Neural cell (in vitro differentiated cells): ENCODE measurements around the gene ANXA9. TPM values are rescaled to one million over a fixed set of nuclear protein-coding genes. Genes with fewer than 3 reads are reported as not detected.
A peak's percentile ranks its signal among the peaks of the same experiment; 100 is the strongest.

Source experiments
- H2AFZ ChIP-seq: fragments of 200-600, 300-800 bp; sonication (generic), shearing (Covaris generic); 2 replicates; pipeline ENCODE4 v1.6.0; 2014; ENCODE audit warnings: low read depth, mild to moderate bottlenecking, antibody characterized with exemption, low read length, moderate library complexity
- H3F3A ChIP-seq: fragments of 200-600 bp; shearing (Covaris generic); 2 replicates; pipeline ENCODE4 v1.6.1; 2016; ENCODE audit warnings: mild to moderate bottlenecking, moderate library complexity, mixed read lengths, antibody characterized with exemption, low read length; ENCODE audit not compliant: insufficient read depth, poor library complexity, severe bottlenecking
- H3K27ac ChIP-seq: fragments of 200-600, 300-800 bp; sonication (generic), shearing (Covaris generic); 2 replicates; pipeline ENCODE4 v1.5.1; 2014; ENCODE audit warnings: mild to moderate bottlenecking, low read length, moderate library complexity
- H3K27me3 ChIP-seq: fragments of 300-800, 200-600 bp; sonication (generic), shearing (Covaris generic); 2 replicates; pipeline ENCODE4 v1.6.0; 2014; ENCODE audit warnings: mild to moderate bottlenecking, low read depth, low read length, moderate library complexity; ENCODE audit not compliant: insufficient read depth
- H3K36me3 ChIP-seq: fragments of 300-800, 200-600 bp; sonication (generic), shearing (Covaris generic); 2 replicates; pipeline ENCODE4 v1.5.1; 2014; ENCODE audit warnings: mild to moderate bottlenecking, antibody characterized with exemption, low read length, moderate library complexity; ENCODE audit not compliant: insufficient read depth
- H3K4me2 ChIP-seq: fragments of 300-800, 200-600 bp; sonication (generic), shearing (Covaris generic); 2 replicates; pipeline ENCODE4 v1.6.0; 2014; ENCODE audit warnings: mild to moderate bottlenecking, low read length
- H3K4me3 ChIP-seq: fragments of 300-800, 200-600 bp; sonication (generic), shearing (Covaris generic); 2 replicates; pipeline ENCODE4 v1.5.1; 2014; ENCODE audit warnings: mild to moderate bottlenecking, low read length, moderate library complexity
- H3K79me2 ChIP-seq: fragments of 200-600 bp; shearing (Covaris generic); replicated peaks from 2 replicates; pipeline ENCODE4 v1.6.0; 2014; ENCODE audit warnings: mild to moderate bottlenecking, low read length, moderate library complexity; ENCODE audit not compliant: insufficient read depth
- H3K9ac ChIP-seq: fragments of 300-800, 200-600 bp; sonication (generic), shearing (Covaris generic); 2 replicates; pipeline ENCODE4 v1.6.1; 2016; ENCODE audit warnings: mild to moderate bottlenecking, low read length, mixed read lengths
- H3K9me2 ChIP-seq: fragments of 200-600 bp; shearing (Covaris generic); 2 replicates; pipeline ENCODE4 v1.6.1; 2016; ENCODE audit warnings: mild to moderate bottlenecking, low read length, mixed read lengths; ENCODE audit not compliant: insufficient read depth
- H3K9me3 ChIP-seq: fragments of 200-600, 300-800 bp; sonication (generic), shearing (Covaris generic); 2 replicates; pipeline ENCODE4 v1.6.1; 2016; ENCODE audit warnings: mild to moderate bottlenecking, mixed run types, low read length, moderate library complexity, mixed read lengths
- H4K20me1 ChIP-seq: fragments of 200-600 bp; shearing (Covaris generic); 2 replicates; pipeline ENCODE4 v1.6.1; 2016; ENCODE audit warnings: mild to moderate bottlenecking, mixed run types; ENCODE audit not compliant: insufficient read depth
- CTCF ChIP-seq: fragments of 450-650 bp; IDR thresholded peaks from 2 replicates; pipeline ENCODE4 v1.5.1; 2014; ENCODE audit warnings: antibody characterized with exemption, mild to moderate bottlenecking, moderate library complexity; ENCODE audit not compliant: poor library complexity, severe bottlenecking
- EP300 ChIP-seq: fragments of 450-650 bp; conservative IDR thresholded peaks from 2 replicates; pipeline ENCODE4 v1.6.1; 2014; ENCODE audit warnings: antibody characterized with exemption, mild to moderate bottlenecking, moderate library complexity; ENCODE audit not compliant: poor library complexity, severe bottlenecking
- EZH2 ChIP-seq: fragments of 200-600, 300-800 bp; shearing (Covaris generic), sonication (generic); IDR thresholded peaks from 2 replicates; pipeline ENCODE4 v1.6.1; 2014; ENCODE audit warnings: antibody characterized with exemption, low read length, borderline replicate concordance, mild to moderate bottlenecking; ENCODE audit not compliant: insufficient read depth, poor library complexity, severe bottlenecking
- MXI1 ChIP-seq: fragments of 450-650 bp; conservative IDR thresholded peaks from 2 replicates; pipeline ENCODE4 v1.6.1; 2014; ENCODE audit warnings: antibody characterized with exemption, mild to moderate bottlenecking; ENCODE audit not compliant: poor library complexity, severe bottlenecking
- POLR2AphosphoS5 ChIP-seq: IDR thresholded peaks from 2 replicates; pipeline ENCODE4 v1.6.1; 2012
- RAD21 ChIP-seq: fragments of 450-650 bp; conservative IDR thresholded peaks from 2 replicates; pipeline ENCODE4 v1.6.1; 2014; ENCODE audit warnings: antibody characterized with exemption, mild to moderate bottlenecking, moderate library complexity
- REST ChIP-seq: IDR thresholded peaks from 2 replicates; pipeline ENCODE4 v1.6.1; 2012; ENCODE audit warnings: borderline replicate concordance
- SMC3 ChIP-seq: fragments of 450-650 bp; conservative IDR thresholded peaks from 2 replicates; pipeline ENCODE4 v1.6.1; 2014; ENCODE audit warnings: antibody characterized with exemption, mild to moderate bottlenecking, moderate library complexity; ENCODE audit not compliant: poor library complexity
- TAF1 ChIP-seq: IDR thresholded peaks from 2 replicates; pipeline ENCODE4 v1.6.1; 2012; ENCODE audit warnings: low read depth
- polyA plus RNA-seq: library from polyadenylated mRNA; depleted of rRNA; stranded (reverse); fragments of >200 nt; gene quantifications from 2 replicates; pipeline ENCODE4 v1.2.3, GENCODE V29; 2014

ANXA9 gene
- polyA plus RNA-seq, 1 donor from 2014 or later: not detected

- no peak overlapping the region for H3K27ac ChIP-seq
- H3K4me2 ChIP-seq: peak overlapping the region; percentile 51
- peaks cover 27% of the 10 kb centered on the region for H3K79me2 ChIP-seq
- peak overlapping the region; percentile 49 for H3K4me3 ChIP-seq
- H3K27me3 ChIP-seq: no peaks in the 10 kb centered on the region
- no peaks in the 10 kb centered on the region for H3K9me2 ChIP-seq
- no peaks in the 10 kb centered on the region for H3K9me3 ChIP-seq
- H2AFZ ChIP-seq: no peak overlapping the region
- no peak overlapping the region for H3K9ac ChIP-seq
- no peaks in the 10 kb centered on the region for H4K20me1 ChIP-seq
- H3F3A ChIP-seq: no peaks in the 10 kb centered on the region
- no peak for TF ChIP-seq SMC3
- TF ChIP-seq RAD21: no peak
- TF ChIP-seq TAF1: no peak
- no peak for TF ChIP-seq CTCF
- no peak for TF ChIP-seq REST
- TF ChIP-seq EZH2: no peak
- TF ChIP-seq EP300: no peak
- TF ChIP-seq POLR2AphosphoS5: no peak
- no peak for TF ChIP-seq MXI1
- no peaks in the 10 kb centered on the region for H3K36me3 ChIP-seq
Observed at GRCh38 chr1:151003180-151003579, 21.1 kb downstream of the ANXA9 start.

- H3K9me2 ChIP-seq: no peaks in the 10 kb centered on the region
- no peaks in the 10 kb centered on the region for H4K20me1 ChIP-seq
- peak overlapping the region; percentile 75 for H3K27ac ChIP-seq
- peak overlapping the region; percentile 68 for H3K4me3 ChIP-seq
- H3K27me3 ChIP-seq: no peaks in the 10 kb centered on the region
- H3K4me2 ChIP-seq: peak overlapping the region; percentile 74
- TF ChIP-seq EP300 (no peak), SMC3 (no peak), EZH2 (no peak), POLR2AphosphoS5 (no peak), TAF1 (no peak), CTCF (no peak), RAD21 (no peak), MXI1 (no peak), REST (no peak)
- no peaks in the 10 kb centered on the region for H3K36me3 ChIP-seq
- H3K9ac ChIP-seq: peak overlapping the region; percentile 62
- peak overlapping the region; percentile 48 for H2AFZ ChIP-seq
- H3F3A ChIP-seq: no peaks in the 10 kb centered on the region
- peaks cover 32% of the 10 kb centered on the region for H3K79me2 ChIP-seq
- no peaks in the 10 kb centered on the region for H3K9me3 ChIP-seq
Observed at GRCh38 chr1:151005729-151006319, 23.7 kb downstream of the ANXA9 start.
